Measurements from ENCODE around the gene DTL. TPM values are rescaled to one million over a fixed set of nuclear protein-coding genes. Genes with fewer than 3 reads are reported as not detected.

DTL gene
- polyA plus RNA-seq, 2 of the 4 experiments (the other 2 are of a cell fraction) = 22.0 to 30.2 TPM

DNA sequence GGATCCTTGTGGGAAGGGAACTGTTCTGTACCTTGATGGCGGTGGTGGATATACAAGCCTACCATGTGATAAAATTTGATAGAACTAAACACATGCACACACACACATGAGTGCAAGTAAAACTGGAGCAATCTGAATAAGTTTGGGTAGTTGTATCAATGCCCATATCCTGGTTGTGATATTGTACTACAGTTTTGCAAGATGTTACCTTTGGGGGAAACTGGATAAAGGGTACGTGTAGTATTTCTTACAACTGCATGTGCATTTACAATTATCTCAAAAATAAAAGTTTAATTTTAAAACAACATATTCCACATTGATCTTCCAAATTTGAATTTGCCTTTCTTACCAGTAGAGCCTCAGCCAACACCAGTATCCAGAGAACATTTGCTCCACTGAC, 99.6 kb downstream of the DTL start:
- no peak overlapping the region for H3K4me3 ChIP-seq
- no peaks in the 10 kb centered on the region; the same call in 1 of the 3 replicates for H3K9me3 ChIP-seq
- H3K27ac ChIP-seq = no peak overlapping the region
- no peak for FAIRE-seq
- no peak for ATAC-seq
- no peak for DNase-seq (ENCODE audit: low read depth in 1 of 2, low spot score in 1 of 2)
- no peak overlapping the region for H3K4me2 ChIP-seq
- TF ChIP-seq EP300 (IDR thresholded peaks at IDR 0.05) (no peak), RCOR1 (IDR thresholded peaks at IDR 0.05; ENCODE audit: low read depth, low read length) (no peak), ZC3H11A (IDR thresholded peaks at IDR 0.05) (no peak), ZFP36 (IDR thresholded peaks at IDR 0.05; ENCODE audit: borderline replicate concordance, partially characterized antibody) (no peak), FOSB (CRISPR knock-in tag; IDR thresholded peaks at IDR 0.05) (no peak), SMC3 (IDR thresholded peaks at IDR 0.05) (no peak), JUN (IDR thresholded peaks at IDR 0.05) (no peak), CEBPB (IDR thresholded peaks at IDR 0.05) (no peak), RFX5 (IDR thresholded peaks at IDR 0.05) (no peak), NPAS2 (CRISPR knock-in tag; IDR thresholded peaks at IDR 0.05; ENCODE audit: borderline replicate concordance) (no peak), TP53 (CRISPR knock-in tag; IDR thresholded peaks at IDR 0.05) (no peak), NFE2L2 (conservative IDR thresholded peaks at IDR 0.05; ENCODE audit: low read length) (no peak), MYC (IDR thresholded peaks at IDR 0.05; ENCODE audit: borderline replicate concordance, low read length) (no peak), RARB (CRISPR knock-in tag; IDR thresholded peaks at IDR 0.05) (no peak), KDM5A (IDR thresholded peaks at IDR 0.05) (no peak), HOXB5 (CRISPR knock-in tag; IDR thresholded peaks at IDR 0.05) (no peak)
- TF ChIP-seq, protein P1, sequence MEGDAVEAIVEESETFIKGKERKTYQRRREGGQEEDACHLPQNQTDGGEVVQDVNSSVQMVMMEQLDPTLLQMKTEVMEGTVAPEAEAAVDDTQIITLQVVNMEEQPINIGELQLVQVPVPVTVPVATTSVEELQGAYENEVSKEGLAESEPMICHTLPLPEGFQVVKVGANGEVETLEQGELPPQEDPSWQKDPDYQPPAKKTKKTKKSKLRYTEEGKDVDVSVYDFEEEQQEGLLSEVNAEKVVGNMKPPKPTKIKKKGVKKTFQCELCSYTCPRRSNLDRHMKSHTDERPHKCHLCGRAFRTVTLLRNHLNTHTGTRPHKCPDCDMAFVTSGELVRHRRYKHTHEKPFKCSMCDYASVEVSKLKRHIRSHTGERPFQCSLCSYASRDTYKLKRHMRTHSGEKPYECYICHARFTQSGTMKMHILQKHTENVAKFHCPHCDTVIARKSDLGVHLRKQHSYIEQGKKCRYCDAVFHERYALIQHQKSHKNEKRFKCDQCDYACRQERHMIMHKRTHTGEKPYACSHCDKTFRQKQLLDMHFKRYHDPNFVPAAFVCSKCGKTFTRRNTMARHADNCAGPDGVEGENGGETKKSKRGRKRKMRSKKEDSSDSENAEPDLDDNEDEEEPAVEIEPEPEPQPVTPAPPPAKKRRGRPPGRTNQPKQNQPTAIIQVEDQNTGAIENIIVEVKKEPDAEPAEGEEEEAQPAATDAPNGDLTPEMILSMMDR (IDR thresholded peaks at IDR 0.05) = no peak
- TF ChIP-seq, protein P2, sequence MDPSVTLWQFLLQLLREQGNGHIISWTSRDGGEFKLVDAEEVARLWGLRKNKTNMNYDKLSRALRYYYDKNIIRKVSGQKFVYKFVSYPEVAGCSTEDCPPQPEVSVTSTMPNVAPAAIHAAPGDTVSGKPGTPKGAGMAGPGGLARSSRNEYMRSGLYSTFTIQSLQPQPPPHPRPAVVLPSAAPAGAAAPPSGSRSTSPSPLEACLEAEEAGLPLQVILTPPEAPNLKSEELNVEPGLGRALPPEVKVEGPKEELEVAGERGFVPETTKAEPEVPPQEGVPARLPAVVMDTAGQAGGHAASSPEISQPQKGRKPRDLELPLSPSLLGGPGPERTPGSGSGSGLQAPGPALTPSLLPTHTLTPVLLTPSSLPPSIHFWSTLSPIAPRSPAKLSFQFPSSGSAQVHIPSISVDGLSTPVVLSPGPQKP (IDR thresholded peaks at IDR 0.05; ENCODE audit: low read depth, low read length) = no peak
- TF ChIP-seq, protein P3, sequence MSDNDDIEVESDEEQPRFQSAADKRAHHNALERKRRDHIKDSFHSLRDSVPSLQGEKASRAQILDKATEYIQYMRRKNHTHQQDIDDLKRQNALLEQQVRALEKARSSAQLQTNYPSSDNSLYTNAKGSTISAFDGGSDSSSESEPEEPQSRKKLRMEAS (IDR thresholded peaks at IDR 0.05) = no peak
- POLR2A ChIA-PET = no interaction called here
- CTCF ChIA-PET = no interaction called here
- 93% methylated on average over 2 of the region's 2 CpGs for WGBS (ENCODE audit: missing lambda C conversion rate)
- H3K4me1 ChIP-seq = no peaks in the 10 kb centered on the region

DNA sequence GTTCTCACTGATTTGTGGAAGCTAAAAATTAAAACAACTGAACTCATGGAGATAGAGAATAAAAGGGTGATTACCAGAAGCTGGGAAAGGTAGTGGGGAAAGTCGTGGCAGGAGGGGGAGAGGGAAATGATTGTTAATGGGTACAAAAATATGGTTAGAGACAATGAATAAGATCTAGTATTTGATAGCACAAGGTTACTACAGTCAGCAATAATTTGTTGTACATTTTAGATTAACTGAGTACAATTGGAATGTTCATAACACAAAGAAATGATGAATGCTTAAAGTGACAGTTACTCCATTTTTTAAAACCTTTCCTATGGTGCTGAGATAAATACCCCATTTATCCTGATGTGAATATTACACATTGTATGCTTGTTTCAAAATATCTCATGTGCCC, 102.3 kb downstream of the DTL start:
- CTCF ChIA-PET = no interaction called here

More for the DNA sequence above, 102.3 kb downstream of the DTL start:
- ATAC-seq (no peak), FAIRE-seq (no peak), DNase-seq (ENCODE audit: low read depth in 1 of 2, low spot score in 1 of 2) (no peak)
- POLR2A ChIA-PET = no interaction called here
- WGBS (ENCODE audit: missing lambda C conversion rate) = 79% methylated on average over 1 of the region's 1 CpG
- H3K4me1 ChIP-seq = no peaks in the 10 kb centered on the region
- H3K4me2 ChIP-seq = no peak overlapping the region
- H3K4me3 ChIP-seq = no peak overlapping the region
- no peaks in the 10 kb centered on the region; the same call in 1 of the 3 replicates for H3K9me3 ChIP-seq
- H3K27ac ChIP-seq = no peak overlapping the region
- TF ChIP-seq FOSB (CRISPR knock-in tag; IDR thresholded peaks at IDR 0.05) (no peak), ZFP36 (IDR thresholded peaks at IDR 0.05; ENCODE audit: borderline replicate concordance, partially characterized antibody) (no peak), NPAS2 (CRISPR knock-in tag; IDR thresholded peaks at IDR 0.05; ENCODE audit: borderline replicate concordance) (no peak), HOXB5 (CRISPR knock-in tag; IDR thresholded peaks at IDR 0.05) (no peak), KDM1A (IDR thresholded peaks at IDR 0.05; ENCODE audit: low read depth) (no peak), MAZ (IDR thresholded peaks at IDR 0.05; ENCODE audit: borderline replicate concordance, low read depth, low read length) (no peak), KDM5A (IDR thresholded peaks at IDR 0.05) (no peak), FOSL2 (IDR thresholded peaks at IDR 0.05) (no peak), FOSL2 (CRISPR knock-in tag; IDR thresholded peaks at IDR 0.05) (no peak), SMC3 (IDR thresholded peaks at IDR 0.05) (no peak), RNF2 (IDR thresholded peaks at IDR 0.05; ENCODE audit: borderline replicate concordance, low read depth) (no peak), MAFK (IDR thresholded peaks at IDR 0.05; ENCODE audit: partially characterized antibody) (no peak)
- TF ChIP-seq, protein P4, sequence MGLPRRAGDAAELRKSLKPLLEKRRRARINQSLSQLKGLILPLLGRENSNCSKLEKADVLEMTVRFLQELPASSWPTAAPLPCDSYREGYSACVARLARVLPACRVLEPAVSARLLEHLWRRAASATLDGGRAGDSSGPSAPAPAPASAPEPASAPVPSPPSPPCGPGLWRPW (IDR thresholded peaks at IDR 0.05) = no peak
- TF ChIP-seq, protein P5, sequence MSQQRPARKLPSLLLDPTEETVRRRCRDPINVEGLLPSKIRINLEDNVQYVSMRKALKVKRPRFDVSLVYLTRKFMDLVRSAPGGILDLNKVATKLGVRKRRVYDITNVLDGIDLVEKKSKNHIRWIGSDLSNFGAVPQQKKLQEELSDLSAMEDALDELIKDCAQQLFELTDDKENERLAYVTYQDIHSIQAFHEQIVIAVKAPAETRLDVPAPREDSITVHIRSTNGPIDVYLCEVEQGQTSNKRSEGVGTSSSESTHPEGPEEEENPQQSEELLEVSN (IDR thresholded peaks at IDR 0.05; ENCODE audit: borderline replicate concordance, low read depth) = no peak
- TF ChIP-seq, protein P6, sequence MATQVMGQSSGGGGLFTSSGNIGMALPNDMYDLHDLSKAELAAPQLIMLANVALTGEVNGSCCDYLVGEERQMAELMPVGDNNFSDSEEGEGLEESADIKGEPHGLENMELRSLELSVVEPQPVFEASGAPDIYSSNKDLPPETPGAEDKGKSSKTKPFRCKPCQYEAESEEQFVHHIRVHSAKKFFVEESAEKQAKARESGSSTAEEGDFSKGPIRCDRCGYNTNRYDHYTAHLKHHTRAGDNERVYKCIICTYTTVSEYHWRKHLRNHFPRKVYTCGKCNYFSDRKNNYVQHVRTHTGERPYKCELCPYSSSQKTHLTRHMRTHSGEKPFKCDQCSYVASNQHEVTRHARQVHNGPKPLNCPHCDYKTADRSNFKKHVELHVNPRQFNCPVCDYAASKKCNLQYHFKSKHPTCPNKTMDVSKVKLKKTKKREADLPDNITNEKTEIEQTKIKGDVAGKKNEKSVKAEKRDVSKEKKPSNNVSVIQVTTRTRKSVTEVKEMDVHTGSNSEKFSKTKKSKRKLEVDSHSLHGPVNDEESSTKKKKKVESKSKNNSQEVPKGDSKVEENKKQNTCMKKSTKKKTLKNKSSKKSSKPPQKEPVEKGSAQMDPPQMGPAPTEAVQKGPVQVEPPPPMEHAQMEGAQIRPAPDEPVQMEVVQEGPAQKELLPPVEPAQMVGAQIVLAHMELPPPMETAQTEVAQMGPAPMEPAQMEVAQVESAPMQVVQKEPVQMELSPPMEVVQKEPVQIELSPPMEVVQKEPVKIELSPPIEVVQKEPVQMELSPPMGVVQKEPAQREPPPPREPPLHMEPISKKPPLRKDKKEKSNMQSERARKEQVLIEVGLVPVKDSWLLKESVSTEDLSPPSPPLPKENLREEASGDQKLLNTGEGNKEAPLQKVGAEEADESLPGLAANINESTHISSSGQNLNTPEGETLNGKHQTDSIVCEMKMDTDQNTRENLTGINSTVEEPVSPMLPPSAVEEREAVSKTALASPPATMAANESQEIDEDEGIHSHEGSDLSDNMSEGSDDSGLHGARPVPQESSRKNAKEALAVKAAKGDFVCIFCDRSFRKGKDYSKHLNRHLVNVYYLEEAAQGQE (IDR thresholded peaks at IDR 0.05) = no peak
- TF ChIP-seq, protein P7, sequence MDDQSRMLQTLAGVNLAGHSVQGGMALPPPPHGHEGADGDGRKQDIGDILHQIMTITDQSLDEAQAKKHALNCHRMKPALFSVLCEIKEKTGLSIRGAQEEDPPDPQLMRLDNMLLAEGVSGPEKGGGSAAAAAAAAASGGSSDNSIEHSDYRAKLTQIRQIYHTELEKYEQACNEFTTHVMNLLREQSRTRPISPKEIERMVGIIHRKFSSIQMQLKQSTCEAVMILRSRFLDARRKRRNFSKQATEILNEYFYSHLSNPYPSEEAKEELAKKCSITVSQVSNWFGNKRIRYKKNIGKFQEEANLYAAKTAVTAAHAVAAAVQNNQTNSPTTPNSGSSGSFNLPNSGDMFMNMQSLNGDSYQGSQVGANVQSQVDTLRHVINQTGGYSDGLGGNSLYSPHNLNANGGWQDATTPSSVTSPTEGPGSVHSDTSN (IDR thresholded peaks at IDR 0.05) = no peak
